Measurements from ENCODE around the gene FADS3.

DNA sequence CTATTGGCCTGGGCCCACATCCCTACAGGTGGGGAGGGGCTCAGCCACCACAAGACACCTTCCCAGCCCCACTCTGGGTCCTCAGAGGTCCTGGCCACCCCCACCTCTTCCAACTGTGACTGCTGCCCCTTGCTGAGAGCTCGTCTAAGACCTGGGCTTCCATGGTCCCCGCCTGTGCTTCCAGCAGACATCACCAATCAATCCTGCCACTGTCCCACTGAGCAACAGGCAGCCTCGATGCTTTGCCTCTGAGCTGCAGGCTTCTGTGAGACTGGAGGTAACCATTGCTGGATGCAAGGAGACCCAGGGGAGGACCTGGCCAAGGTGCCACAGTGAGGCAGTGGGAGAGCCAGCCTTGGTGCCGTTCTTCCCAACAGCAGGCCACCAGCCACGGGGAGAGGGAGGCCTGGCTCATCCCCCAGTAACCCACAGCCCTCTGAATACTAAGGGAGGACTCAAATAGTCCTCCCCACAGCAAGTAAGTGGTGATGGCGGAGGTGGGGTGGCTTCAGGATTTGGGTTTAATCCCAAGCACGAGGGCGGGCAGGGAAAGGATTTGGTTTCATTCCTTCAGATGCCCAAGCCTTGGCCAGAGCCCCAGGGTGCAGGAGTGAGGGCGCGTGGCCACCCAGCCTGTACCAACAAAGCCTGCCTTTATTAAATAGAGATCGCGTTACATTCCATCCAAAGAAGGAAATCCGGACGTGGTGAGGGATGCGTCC, 5.5 kb upstream of the FADS3 start:
- no peak for TF ChIP-seq POLR2A (IDR thresholded peaks at IDR 0.05)
- TF ChIP-seq, protein P1, sequence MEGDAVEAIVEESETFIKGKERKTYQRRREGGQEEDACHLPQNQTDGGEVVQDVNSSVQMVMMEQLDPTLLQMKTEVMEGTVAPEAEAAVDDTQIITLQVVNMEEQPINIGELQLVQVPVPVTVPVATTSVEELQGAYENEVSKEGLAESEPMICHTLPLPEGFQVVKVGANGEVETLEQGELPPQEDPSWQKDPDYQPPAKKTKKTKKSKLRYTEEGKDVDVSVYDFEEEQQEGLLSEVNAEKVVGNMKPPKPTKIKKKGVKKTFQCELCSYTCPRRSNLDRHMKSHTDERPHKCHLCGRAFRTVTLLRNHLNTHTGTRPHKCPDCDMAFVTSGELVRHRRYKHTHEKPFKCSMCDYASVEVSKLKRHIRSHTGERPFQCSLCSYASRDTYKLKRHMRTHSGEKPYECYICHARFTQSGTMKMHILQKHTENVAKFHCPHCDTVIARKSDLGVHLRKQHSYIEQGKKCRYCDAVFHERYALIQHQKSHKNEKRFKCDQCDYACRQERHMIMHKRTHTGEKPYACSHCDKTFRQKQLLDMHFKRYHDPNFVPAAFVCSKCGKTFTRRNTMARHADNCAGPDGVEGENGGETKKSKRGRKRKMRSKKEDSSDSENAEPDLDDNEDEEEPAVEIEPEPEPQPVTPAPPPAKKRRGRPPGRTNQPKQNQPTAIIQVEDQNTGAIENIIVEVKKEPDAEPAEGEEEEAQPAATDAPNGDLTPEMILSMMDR (IDR thresholded peaks at IDR 0.05), result no peak

All from ovary (tissue), 3 donors.